K562 (cell line): ENCODE measurements around the gene CTSW. TPM values are rescaled to one million over a fixed set of nuclear protein-coding genes. Genes with fewer than 3 reads are reported as not detected.

Experiments used
- ESRRB ChIP-seq: fragments of 250-450 bp; sonication (Bioruptor Pico); IDR thresholded peaks from 2 replicates; pipeline ENCODE4 v1.5.0; 2020; ENCODE audit warnings: mild to moderate bottlenecking, moderate library complexity, borderline replicate concordance
- GABPA ChIP-seq: fragments of 200-800 bp; sonication (Bioruptor generic); conservative IDR thresholded peaks from 2 replicates; pipeline ENCODE4 v1.6.1; 2016; ENCODE audit warnings: low read depth, missing genetic modification characterization, missing compliant biosample characterization
- KDM4B ChIP-seq, 2 experiments: fragments of 450-650 bp in 1 of 2; sonication (generic) in 1 of 2; IDR thresholded peaks; 2 replicates each; pipeline ENCODE4 v1.6.1; 2016 to 2017; ENCODE audit warnings: borderline replicate concordance in 2 of 2, antibody characterized with exemption in 1 of 2, low read depth in 1 of 2, mild to moderate bottlenecking in 1 of 2
- NELFE ChIP-seq: IDR thresholded peaks from 2 replicates; pipeline ENCODE4 v1.6.1; 2011; ENCODE audit warnings: mild to moderate bottlenecking; ENCODE audit not compliant: insufficient read depth, insufficient read length
- PRPF4 ChIP-seq: fragments of 200-400 bp; formaldehyde crosslinking; IDR thresholded peaks from one replicate; pipeline ENCODE4 v1.6.1; 2017; ENCODE audit warnings: low read length, low read depth, mild to moderate bottlenecking; ENCODE audit not compliant: insufficient read depth, poor library complexity, severe bottlenecking
- RFX7 ChIP-seq: fragments of 250-450 bp; sonication (Bioruptor Pico); IDR thresholded peaks from 2 replicates; pipeline ENCODE4 v1.5.1; 2021; ENCODE audit warnings: mild to moderate bottlenecking
- RHOXF2B ChIP-seq: fragments of 250-450 bp; sonication (Bioruptor Pico); conservative IDR thresholded peaks from 2 replicates; pipeline ENCODE4 v1.5.1; 2021
- SP2 ChIP-seq: IDR thresholded peaks from 2 replicates; pipeline ENCODE4 v1.6.1; 2011; ENCODE audit warnings: mild to moderate bottlenecking, low read depth, low read length, moderate library complexity; ENCODE audit not compliant: poor library complexity, severe bottlenecking; ENCODE audit errors: extremely low read depth
- SUPT5H ChIP-seq: fragments of 450-650 bp; IDR thresholded peaks from 2 replicates; pipeline ENCODE4 v1.6.1; 2016
- TAF15 ChIP-seq: fragments of 200-400 bp; formaldehyde crosslinking; IDR thresholded peaks from 2 replicates; pipeline ENCODE4 v1.6.1; 2017; ENCODE audit warnings: mild to moderate bottlenecking, low read depth, low read length, moderate library complexity
- ZNF174 ChIP-seq: fragments of 250-450 bp; sonication (Bioruptor Pico); IDR thresholded peaks from 2 replicates; pipeline ENCODE4 v1.4.0; 2020; ENCODE audit warnings: mild to moderate bottlenecking
- polyA plus RNA-seq, 8 experiments: library from polyadenylated mRNA; depleted of rRNA in 4 of 8; stranded (reverse) in 5 of 8; unstranded in 3 of 8; fragments of >200 nt; fragmentation: Nextera tagmentation in 2 of 8; fragmentation: Illumina TruSeq in 1 of 8; extraction: Ambion mirVana in 2 of 8; extraction: Trizol in 1 of 8; gene quantifications; 2 replicates each; pipeline versions ENCODE4 v1.2.1 to v1.2.3, GENCODE V29; 2011 to 2014; ENCODE audit warnings: inconsistent platforms in 1 of 8, missing spikeins in 1 of 8
- total RNA-seq, 7 experiments: library from RNA; depleted of rRNA in 6 of 7; stranded (reverse); fragments of >200 nt in 6 of 7; fragmentation: Illumina TruSeq in 2 of 7; extraction: Trizol in 2 of 7; gene quantifications; 2 replicates each; pipeline versions ENCODE4 v1.2.1 to v1.2.3, GENCODE V29; 2011 to 2021; ENCODE audit warnings: low replicate concordance in 1 of 7
- TF ChIP-seq, protein P1 (sequence below): fragments of 450-650 bp; IDR thresholded peaks from 2 replicates; pipeline ENCODE4 v1.6.1; 2016; ENCODE audit warnings: mild to moderate bottlenecking
- TF ChIP-seq, protein P2 (sequence below): fragments of 250-450 bp; sonication (Bioruptor Pico); IDR thresholded peaks from 2 replicates; pipeline ENCODE4 v1.4.0; 2020; ENCODE audit warnings: borderline replicate concordance
- TF ChIP-seq, protein P3 (sequence below): fragments of 150-350 bp; conservative IDR thresholded peaks from 2 replicates; pipeline ENCODE4 v1.6.1; 2014; ENCODE audit warnings: low read length
- TF ChIP-seq, protein P4 (sequence below): fragments of 450-650 bp; IDR thresholded peaks from 2 replicates; pipeline ENCODE4 v1.6.1; 2017; ENCODE audit warnings: antibody characterized with exemption, mild to moderate bottlenecking

The CTSW gene
- total and polyA plus RNA-seq, 9 of the 15 experiments (the other 6 are each of a cell fraction or from before 2014, with no cell fraction given): 0.04 TPM; not detected in 8

DNA sequence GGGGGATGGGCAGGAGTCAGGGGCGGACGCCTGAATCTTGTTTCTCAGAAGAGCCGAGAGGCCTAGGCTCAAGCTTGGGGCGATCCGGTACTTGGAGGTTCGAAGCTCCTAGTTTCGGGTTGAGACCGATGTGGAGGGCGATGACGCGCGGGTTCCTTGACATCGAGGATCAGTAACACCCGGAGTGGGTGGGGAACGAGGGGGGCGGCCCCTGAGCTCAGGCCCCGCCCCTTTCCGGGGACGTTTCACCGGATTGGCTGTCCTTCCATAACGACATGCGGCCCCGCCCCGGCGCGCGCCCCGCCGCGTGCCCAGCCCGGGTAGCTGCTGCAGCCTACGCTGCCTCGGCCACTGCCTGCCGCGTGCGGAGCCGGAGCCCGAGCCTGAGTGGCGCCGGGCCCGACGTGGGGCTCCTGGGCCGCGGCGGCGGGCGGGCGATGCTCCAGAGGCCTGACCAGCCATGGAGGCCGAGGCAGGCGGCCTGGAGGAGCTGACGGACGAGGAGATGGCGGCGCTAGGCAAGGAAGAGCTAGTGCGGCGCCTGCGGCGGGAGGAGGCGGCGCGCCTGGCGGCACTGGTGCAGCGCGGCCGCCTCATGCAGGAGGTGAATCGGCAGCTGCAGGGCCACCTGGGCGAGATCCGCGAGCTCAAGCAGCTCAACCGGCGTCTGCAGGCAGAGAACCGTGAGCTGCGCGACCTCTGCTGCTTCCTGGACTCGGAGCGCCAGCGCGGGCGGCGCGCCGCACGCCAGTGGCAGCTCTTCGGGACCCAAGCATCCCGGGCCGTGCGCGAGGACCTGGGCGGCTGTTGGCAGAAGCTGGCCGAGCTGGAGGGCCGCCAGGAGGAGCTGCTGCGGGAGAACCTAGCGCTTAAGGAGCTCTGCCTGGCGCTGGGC is 10.9 kb downstream of the CTSW start, which contains the start of gene CCDC85B (continued):
- TF ChIP-seq, protein P1, sequence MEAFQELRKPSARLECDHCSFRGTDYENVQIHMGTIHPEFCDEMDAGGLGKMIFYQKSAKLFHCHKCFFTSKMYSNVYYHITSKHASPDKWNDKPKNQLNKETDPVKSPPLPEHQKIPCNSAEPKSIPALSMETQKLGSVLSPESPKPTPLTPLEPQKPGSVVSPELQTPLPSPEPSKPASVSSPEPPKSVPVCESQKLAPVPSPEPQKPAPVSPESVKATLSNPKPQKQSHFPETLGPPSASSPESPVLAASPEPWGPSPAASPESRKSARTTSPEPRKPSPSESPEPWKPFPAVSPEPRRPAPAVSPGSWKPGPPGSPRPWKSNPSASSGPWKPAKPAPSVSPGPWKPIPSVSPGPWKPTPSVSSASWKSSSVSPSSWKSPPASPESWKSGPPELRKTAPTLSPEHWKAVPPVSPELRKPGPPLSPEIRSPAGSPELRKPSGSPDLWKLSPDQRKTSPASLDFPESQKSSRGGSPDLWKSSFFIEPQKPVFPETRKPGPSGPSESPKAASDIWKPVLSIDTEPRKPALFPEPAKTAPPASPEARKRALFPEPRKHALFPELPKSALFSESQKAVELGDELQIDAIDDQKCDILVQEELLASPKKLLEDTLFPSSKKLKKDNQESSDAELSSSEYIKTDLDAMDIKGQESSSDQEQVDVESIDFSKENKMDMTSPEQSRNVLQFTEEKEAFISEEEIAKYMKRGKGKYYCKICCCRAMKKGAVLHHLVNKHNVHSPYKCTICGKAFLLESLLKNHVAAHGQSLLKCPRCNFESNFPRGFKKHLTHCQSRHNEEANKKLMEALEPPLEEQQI: no peak
- TF ChIP-seq PRPF4 (no peak), RFX7 (CRISPR knock-in tag) (no peak), SUPT5H (peak; percentile 54), RHOXF2B (CRISPR knock-in tag) (no peak), GABPA (tag) (no peak; the same call in 1 of the 2 replicates), TAF15 (no peak), ZNF174 (CRISPR knock-in tag) (no peak), SP2 (no peak), KDM4B (IDR thresholded peaks at IDR 0.05; ENCODE audit: borderline replicate concordance in 2 of 2, low read depth in 1 of 2) (no peak), NELFE (no peak), ESRRB (no peak)
- TF ChIP-seq, protein P2, sequence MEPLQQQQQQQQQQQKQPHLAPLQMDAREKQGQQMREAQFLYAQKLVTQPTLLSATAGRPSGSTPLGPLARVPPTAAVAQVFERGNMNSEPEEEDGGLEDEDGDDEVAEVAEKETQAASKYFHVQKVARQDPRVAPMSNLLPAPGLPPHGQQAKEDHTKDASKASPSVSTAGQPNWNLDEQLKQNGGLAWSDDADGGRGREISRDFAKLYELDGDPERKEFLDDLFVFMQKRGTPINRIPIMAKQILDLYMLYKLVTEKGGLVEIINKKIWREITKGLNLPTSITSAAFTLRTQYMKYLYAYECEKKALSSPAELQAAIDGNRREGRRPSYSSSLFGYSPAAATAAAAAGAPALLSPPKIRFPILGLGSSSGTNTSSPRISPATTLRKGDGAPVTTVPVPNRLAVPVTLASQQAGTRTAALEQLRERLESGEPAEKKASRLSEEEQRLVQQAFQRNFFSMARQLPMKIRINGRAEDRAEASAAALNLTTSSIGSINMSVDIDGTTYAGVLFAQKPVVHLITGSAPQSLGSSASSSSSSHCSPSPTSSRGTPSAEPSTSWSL: peak; percentile 94
- TF ChIP-seq, protein P3, sequence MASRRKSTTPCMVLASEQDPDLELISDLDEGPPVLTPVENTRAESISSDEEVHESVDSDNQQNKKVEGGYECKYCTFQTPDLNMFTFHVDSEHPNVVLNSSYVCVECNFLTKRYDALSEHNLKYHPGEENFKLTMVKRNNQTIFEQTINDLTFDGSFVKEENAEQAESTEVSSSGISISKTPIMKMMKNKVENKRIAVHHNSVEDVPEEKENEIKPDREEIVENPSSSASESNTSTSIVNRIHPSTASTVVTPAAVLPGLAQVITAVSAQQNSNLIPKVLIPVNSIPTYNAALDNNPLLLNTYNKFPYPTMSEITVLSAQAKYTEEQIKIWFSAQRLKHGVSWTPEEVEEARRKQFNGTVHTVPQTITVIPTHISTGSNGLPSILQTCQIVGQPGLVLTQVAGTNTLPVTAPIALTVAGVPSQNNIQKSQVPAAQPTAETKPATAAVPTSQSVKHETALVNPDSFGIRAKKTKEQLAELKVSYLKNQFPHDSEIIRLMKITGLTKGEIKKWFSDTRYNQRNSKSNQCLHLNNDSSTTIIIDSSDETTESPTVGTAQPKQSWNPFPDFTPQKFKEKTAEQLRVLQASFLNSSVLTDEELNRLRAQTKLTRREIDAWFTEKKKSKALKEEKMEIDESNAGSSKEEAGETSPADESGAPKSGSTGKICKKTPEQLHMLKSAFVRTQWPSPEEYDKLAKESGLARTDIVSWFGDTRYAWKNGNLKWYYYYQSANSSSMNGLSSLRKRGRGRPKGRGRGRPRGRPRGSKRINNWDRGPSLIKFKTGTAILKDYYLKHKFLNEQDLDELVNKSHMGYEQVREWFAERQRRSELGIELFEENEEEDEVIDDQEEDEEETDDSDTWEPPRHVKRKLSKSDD: no peak
- TF ChIP-seq, protein P4, sequence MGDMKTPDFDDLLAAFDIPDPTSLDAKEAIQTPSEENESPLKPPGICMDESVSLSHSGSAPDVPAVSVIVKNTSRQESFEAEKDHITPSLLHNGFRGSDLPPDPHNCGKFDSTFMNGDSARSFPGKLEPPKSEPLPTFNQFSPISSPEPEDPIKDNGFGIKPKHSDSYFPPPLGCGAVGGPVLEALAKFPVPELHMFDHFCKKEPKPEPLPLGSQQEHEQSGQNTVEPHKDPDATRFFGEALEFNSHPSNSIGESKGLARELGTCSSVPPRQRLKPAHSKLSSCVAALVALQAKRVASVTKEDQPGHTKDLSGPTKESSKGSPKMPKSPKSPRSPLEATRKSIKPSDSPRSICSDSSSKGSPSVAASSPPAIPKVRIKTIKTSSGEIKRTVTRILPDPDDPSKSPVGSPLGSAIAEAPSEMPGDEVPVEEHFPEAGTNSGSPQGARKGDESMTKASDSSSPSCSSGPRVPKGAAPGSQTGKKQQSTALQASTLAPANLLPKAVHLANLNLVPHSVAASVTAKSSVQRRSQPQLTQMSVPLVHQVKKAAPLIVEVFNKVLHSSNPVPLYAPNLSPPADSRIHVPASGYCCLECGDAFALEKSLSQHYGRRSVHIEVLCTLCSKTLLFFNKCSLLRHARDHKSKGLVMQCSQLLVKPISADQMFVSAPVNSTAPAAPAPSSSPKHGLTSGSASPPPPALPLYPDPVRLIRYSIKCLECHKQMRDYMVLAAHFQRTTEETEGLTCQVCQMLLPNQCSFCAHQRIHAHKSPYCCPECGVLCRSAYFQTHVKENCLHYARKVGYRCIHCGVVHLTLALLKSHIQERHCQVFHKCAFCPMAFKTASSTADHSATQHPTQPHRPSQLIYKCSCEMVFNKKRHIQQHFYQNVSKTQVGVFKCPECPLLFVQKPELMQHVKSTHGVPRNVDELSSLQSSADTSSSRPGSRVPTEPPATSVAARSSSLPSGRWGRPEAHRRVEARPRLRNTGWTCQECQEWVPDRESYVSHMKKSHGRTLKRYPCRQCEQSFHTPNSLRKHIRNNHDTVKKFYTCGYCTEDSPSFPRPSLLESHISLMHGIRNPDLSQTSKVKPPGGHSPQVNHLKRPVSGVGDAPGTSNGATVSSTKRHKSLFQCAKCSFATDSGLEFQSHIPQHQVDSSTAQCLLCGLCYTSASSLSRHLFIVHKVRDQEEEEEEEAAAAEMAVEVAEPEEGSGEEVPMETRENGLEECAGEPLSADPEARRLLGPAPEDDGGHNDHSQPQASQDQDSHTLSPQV: peak; percentile 93
